Subcutaneous adipose tissue (tissue), 4 donors: Measurements from ENCODE around the gene OTOR. TPM values are rescaled to one million over a fixed set of nuclear protein-coding genes. Genes with fewer than 3 reads are reported as not detected.

Experiments used
- CTCF ChIP-seq: fragments of 450-650 bp; IDR thresholded peaks from one replicate; pipeline ENCODE4 v1.5.1; 2016; ENCODE audit warnings: low read depth, mild to moderate bottlenecking, control low read depth, antibody characterized with exemption, moderate library complexity
- total RNA-seq, 4 donors: library from RNA; depleted of rRNA; stranded (reverse); fragments of >200 nt; gene quantifications; one replicate each; pipeline ENCODE4 v1.1.0, GENCODE V29; 2016

Gene OTOR
- total RNA-seq, 4 donors from 2014 or later: not detected

GRCh38 chr20:16747291-16747811 is 807 bp upstream of the OTOR start:
- no peak for TF ChIP-seq CTCF

GRCh38 chr20:16749573-16749972 is 1.4 kb downstream of the OTOR start:
- no peak for TF ChIP-seq CTCF

GRCh38 chr20:16752082-16752481 is 3.9 kb downstream of the OTOR start:
- no peak for TF ChIP-seq CTCF

- no peak for TF ChIP-seq CTCF
Measured at GRCh38 chr20:16752901-16753300, 4.7 kb downstream of the OTOR start.

GRCh38 chr20:16758454-16759180 is 10.5 kb downstream of the OTOR start:
- TF ChIP-seq CTCF: no peak

GRCh38 chr20:16759181-16759563 is 11.0 kb downstream of the OTOR start:
- TF ChIP-seq CTCF: no peak

GRCh38 chr20:16760431-16761304 is 12.5 kb downstream of the OTOR start:
- TF ChIP-seq CTCF: no peak
